GF-D8 (cell line): Measurements from ENCODE around the gene ANKRD13D.
A peak's percentile ranks its signal among the peaks of the same experiment; 100 is the strongest.

ENCODE experiments used
- DNase-seq: peaks from one replicate; lab custom pipeline; 2025; lab: John Stamatoyannopoulos, UW

The ANKRD13D gene

DNA sequence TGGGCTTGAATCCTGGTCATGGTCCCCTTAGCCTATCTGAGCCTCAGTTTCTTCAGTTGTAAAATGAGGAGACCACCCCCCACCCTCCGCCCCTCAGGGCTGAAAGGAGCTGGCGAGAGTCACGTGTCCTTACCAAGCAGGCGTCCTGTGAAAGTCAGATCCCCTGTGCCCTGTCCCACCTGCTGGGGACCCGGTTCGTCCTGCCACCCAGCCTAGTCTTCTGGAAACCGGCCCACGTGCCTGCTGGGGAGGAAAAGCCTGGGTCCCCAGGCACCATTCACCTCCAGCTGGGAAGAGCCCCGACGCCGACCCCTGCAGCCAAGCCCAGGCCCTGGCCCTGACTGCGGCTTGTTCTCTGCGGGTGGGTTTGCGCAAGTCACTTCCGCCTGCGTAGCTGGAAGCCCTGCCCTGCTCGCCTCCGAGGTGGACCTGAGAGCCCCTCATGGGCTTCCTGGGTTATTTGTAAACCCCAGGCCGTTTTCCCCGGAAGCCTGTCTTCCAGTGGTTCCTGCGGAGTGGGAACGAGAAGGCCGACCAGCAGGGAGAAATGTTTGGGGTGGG is 13.5 kb downstream of the ANKRD13D start:
- peak; percentile 73 for DNase-seq

DNA sequence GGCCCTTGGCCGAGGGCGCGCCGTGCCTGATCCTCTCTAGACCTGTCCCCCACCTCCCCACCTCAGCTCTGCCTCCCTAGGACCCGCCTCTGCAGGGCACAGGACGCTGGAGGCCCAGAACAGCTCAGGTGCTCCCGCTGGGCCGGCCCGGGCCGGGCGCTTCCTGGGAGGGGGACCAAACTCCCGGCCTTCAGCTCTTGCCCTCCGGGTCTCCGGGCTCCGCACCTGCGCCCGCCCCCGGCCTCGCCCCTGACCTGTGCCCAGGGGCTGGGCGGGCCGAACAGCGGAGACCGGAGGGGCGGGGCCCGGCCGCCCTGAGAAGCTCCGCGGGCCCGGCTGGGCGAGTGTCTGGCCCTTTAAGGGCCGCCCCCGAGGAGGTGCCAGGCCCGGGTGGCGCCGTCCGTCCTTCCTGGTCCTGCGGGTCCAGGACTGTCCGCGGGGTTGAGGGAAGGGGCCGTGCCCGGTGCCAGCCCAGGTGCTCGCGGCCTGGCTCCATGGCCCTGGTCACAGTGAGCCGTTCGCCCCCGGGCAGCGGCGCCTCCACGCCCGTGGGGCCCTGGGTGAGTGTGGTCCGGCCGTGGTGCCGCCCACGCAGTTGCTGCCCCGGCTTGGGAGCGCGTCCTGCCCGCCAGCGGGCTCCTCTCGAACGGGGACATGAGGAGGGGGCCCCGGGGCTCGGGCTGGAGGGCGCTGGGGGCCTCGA is 14.2 kb downstream of the ANKRD13D start, which contains the start of gene SSH3:
TSS of gene SSH3 (plus strand) at position 399 of the 703 bp plus-strand sequence. CDS start at position 495, 96 bp downstream.
- peak; percentile 50 for DNase-seq

DNA sequence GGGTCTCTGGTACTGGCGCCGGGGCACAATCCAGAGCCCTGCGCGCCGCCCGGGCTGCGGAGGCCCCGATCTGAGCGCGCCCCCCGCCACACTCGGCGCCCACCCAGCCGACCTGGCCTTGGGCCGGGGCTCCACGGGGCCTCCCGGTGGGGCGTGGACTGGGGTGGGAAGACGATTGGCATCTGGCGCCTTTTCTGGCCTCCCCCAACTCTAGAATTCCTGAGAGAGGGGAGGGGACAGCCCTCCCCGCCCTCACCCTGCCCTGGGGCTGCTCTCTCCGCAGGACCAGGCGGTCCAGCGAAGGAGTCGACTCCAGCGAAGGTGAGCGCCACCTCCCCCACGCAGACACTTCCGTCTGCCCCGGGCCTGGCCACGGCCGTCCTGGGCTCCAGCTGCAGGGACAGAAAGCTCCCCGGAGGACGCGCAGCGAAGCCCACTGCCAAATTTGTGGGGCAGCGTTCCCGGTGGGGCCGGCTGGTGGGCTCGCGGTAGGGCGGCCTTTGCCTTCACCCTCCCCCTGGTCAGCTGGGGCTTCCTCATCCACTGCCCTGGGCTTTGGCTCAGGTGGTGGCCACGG is 14.8 kb downstream of the ANKRD13D start:
- no peak for DNase-seq

DNA sequence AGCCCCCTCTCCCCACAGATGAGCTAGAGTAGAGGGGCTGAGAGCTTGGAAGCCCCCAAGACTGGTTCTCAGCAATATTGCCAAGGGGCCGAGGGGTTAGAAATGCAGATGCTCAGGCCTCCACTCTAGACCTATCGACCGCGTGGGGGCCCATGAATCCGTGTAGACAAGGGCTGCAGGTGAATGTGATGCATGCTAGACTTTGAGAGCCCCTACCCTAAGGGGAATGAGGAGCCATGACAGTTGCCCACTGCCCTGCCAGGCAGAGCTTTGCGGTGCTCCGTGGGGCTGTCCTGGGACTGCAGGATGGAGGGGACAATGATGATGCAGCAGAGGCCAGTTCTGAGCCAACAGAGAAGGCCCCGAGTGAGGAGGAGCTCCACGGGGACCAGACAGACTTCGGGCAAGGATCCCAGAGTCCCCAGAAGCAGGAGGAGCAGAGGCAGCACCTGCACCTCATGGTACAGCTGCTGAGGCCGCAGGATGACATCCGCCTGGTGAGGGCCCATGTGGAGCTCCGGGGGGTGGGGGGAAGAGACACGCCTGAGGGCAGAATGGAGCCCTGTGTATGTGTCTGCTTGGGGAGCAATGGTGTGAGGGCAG is 15.5 kb downstream of the ANKRD13D start:
- DNase-seq: no peak

DNA sequence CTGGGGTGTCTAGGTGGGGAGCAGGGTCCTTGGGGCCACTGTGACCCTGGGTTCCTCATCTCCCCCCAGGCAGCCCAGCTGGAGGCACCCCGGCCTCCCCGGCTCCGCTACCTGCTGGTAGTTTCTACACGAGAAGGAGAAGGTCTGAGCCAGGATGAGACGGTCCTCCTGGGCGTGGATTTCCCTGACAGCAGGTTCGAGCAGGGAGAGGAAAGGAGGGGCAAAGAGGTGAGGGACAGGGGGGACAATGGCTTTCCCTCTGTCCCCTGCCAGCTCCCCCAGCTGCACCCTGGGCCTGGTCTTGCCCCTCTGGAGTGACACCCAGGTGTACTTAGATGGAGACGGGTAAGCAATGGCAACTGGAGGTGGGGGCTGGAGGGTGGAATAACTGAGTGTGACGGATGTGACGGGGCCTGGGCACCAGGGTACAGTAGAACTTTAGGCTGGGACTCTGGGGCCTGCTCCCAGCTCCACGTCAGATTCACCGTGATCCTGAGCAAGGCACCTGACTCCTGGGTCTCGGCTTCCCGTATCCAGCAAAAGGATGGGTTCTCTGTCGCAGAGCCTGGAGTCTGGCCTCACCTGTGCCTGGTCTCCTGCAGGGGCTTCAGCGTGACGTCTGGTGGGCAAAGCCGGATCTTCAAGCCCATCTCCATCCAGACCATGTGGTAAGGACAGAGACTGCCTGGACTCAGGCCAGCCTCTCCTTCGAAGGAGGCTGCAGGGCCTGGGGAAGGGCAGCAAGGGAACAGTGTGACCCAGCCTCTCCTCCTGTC is 17.9 kb downstream of the ANKRD13D start:
- no peak for DNase-seq

DNA sequence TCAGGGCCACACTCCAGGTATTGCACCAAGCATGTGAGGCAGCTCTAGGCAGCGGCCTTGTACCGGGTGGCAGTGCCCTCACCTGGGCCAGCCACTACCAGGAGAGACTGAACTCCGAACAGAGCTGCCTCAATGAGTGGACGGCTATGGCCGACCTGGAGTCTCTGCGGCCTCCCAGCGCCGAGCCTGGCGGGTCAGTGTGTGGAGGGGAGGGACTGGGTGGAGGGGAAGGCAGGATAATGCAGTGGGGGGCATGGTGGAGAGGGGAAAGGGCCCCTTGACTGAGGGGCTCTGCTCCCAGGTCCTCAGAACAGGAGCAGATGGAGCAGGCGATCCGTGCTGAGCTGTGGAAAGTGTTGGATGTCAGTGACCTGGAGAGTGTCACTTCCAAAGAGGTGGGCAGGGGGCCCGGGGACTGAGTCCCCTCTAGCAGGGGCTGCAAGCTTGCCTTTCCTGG is 18.5 kb downstream of the ANKRD13D start:
- DNase-seq: no peak

DNA sequence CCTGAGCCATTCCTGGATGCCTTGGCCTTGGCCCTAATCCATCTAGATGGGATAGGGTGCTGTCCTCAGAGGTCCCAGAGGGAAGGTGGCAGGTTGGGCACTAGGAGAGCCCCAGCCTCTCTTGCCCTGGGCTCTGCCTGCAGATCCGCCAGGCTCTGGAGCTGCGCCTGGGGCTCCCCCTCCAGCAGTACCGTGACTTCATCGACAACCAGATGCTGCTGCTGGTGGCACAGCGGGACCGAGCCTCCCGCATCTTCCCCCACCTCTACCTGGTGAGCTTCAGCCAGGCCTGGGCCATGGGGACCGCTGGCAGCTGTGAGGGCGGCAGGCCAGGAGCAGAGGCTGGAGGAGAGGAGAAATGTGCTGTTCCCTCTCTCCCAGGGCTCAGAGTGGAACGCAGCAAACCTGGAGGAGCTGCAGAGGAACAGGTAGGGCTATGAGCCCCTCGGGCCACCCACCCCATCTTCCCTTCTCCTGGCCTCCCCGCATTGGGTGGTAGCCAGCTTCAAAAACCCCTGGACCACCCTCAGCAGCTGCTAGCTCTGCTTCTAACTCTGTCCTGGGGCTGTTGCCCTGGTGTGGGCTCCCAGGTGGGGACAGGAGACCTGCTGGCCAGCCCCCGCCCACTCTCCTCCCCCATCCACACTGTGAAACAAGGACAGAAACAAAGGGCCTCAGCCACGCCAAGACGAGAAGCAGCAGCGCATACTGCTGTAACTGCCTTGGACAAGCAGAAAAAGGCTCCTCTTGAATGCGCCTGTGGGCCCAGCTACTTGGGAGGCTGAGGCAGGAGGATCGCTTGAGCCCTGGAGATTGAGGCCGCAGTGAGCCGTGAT is 19.1 kb downstream of the ANKRD13D start:
- no peak for DNase-seq

DNA sequence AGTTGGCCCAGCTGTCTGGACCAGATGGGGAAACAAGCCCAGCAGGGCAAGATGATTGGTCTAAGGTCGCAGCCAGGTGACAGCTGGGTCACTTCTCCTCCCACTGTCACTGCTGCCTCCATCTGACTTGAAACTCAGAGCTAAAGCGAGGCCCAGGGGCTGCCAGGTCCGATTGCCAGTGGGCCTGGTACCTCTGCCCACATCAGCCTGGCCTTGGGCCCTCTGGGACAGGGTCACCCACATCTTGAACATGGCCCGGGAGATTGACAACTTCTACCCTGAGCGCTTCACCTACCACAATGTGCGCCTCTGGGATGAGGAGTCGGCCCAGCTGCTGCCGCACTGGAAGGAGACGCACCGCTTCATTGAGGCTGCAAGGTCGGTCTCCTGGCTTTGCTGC is 20.1 kb downstream of the ANKRD13D start:
- DNase-seq: no peak

DNA sequence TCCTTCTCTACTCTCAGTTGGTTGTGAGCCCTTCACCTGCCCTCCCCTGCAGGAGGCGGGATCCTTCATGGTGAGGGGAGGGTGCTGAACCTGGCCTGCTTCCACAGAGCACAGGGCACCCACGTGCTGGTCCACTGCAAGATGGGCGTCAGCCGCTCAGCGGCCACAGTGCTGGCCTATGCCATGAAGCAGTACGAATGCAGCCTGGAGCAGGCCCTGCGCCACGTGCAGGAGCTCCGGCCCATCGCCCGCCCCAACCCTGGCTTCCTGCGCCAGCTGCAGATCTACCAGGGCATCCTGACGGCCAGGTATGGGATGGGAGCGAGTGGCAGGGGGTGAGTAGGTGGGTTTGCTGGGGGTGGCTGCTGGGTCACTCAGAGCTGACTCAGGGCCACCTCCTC is 20.6 kb downstream of the ANKRD13D start:
- DNase-seq: no peak

DNA sequence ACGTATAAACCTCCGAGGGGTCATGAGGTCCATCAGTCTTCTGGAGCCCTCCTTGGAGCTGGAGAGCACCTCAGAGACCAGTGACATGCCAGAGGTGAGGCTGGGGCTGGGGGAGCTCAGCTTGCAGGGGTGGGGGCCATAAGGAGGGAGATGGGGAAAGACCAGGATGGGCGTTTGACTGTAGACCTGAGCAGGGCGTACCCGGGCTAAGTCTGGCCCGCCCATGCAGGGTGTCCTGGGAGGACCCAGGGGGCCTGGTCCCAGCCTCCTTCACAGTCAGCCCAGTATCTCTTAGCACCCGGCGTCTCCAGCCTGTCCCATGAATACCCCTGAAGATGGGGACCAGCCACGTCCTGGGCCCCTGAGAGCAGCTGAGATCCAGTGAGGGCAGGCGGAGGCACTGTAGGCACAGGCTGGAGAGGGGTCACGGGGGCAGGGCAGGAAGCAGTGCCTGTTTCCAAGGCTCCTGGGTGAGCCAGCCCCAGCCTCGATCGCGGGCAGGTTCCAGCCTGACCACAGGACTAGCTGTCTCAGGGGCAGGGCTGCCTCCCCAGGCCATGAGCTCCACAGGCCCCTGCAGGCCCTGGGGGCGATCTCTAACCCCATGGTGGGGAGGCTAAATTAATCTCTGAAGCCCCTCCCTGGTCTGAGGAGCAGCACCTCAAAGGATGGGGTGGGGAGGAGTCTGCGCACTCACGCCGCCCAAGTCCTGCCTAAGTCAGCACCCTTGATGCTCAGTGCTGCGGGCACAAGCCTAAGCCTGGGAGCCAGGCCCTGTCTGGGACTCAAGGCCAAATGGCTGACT is 21.3 kb downstream of the ANKRD13D start:
- no peak for DNase-seq

DNA sequence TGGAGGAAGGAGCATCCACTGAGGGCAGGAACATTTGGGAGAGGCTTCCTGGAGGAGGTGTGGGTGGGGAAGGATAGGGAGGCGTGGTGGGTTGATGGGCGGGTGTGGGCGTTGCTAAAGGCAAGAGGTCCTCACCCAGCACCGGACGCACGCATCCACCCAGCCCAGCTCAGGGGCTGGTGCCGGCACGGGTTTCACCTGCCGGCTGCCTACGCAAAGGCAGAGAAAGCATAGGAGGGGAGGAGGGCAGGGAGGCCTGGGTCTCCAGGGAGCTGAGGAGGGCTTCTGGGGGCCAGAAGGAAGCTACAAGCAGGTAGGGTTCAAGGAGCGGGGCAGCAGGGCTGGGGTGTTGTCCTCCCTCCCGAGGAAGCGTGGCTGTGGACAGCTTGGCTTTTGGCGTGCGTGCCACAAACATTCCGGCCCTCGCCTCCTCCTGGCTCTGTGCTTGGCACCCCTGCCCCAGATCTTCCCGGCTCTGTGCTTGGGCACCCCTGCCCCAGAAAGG is 22.0 kb downstream of the ANKRD13D start:
- DNase-seq: no peak

DNA sequence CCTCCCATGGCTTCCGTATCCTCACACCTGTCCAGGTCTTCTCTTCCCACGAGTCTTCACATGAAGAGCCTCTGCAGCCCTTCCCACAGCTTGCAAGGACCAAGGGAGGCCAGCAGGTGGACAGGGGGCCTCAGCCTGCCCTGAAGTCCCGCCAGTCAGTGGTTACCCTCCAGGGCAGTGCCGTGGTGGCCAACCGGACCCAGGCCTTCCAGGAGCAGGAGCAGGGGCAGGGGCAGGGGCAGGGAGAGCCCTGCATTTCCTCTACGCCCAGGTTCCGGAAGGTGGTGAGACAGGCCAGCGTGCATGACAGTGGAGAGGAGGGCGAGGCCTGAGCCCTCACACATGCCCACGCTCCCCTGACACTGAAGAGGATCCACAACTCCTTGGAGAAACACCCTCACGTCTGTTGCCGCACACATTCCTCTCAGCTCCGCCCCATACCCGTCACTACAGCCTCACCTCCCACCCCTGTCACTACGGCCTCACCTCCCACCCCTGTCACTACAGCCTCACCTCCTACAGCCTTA is 22.5 kb downstream of the ANKRD13D start:
- DNase-seq: no peak

DNA sequence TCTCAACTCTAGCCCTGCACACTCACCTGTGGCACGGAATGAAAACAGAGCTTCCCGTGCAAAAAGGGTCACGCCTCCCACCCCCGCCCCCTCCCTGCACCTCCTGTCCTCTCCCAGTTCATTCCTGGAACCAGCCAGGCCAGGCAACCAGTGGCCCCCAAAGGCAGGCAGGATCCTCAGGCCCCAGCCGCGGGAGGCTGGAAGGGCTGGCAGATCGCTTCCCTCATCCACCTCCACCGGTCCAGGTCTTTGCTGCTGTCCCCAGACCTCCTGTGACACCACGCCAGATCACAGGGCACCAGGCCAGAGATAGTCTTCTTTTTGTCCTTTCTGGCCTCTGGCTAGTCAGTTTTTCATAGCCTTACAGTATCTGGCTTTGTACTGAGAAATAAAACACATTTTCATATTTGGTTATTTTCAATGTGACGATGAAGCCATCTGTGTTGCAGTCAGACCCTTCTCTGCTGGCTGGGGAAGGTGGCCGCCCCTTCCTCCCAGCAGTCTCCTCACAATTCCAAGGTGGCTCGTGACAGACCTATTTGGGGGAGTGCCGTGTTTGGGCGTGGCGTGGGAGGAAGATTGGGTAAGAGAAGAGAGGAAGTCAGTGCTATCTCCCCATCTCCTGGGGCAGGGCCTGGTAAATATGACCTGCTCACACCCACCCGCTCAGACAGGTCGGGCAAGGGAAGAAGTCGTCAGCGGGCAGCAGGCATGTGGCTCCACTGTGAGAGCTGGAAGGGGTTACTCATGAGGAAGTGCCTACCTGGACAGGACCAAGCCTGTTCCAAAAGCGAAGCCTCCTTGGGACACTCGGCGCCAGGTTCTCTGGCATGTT is 23.3 kb downstream of the ANKRD13D start:
- DNase-seq: peak; percentile 66

DNA sequence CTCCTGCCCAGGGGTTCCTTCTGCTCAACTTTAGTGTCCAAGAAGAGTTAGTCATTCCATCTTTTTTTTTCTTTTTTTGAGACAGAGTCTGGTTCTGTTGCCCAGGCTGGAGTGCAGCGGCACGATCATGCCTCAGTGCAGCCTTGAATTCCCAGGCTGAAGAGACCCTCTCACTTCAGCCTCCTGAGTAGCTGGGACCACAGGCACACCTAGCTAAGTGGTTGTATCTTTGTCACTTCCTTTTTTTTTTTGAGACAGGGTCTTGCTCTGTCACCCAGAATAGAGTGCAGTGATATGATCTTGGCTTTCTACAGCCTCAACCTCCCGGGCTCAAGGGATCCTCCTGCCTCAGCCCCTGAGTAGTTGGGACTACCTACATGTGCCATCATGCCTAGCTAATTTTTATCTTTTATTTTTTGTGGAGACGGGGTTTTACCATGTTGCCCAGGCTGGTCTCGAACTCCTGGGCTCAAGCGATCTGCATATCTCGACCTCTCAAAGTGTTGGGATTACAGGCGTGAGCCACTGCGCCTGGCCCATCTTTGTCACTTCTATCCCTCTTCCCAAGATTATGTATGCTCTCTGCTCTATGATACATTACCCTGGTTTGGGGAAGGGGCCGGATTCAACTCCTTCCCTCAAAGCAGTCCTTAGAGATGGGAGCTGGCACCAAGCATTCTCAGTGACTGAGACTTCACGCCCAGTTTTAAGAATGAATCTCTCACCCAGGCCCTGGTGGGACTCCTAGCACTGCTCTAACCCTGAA is 24.2 kb downstream of the ANKRD13D start:
- no peak for DNase-seq

DNA sequence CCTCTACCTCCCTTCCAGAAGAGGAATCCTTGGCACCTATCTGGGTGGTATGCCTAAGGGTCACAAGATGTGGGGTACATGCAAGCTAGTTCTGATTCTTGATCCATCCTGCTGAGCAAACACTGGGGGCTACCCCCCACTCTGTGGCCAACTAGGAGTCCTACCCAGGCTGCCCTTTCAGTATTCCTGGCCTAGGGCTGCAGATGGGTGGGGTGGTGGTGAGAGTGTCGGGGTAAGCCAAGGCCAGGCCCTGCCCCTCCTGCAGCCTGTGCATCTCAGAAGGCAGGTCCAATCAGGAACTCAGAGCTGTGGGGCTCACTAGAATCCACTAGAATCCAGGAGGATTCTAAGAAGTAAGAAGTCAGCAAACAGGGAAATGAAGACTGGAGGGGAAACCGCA is 25.1 kb downstream of the ANKRD13D start:
- DNase-seq: no peak

DNA sequence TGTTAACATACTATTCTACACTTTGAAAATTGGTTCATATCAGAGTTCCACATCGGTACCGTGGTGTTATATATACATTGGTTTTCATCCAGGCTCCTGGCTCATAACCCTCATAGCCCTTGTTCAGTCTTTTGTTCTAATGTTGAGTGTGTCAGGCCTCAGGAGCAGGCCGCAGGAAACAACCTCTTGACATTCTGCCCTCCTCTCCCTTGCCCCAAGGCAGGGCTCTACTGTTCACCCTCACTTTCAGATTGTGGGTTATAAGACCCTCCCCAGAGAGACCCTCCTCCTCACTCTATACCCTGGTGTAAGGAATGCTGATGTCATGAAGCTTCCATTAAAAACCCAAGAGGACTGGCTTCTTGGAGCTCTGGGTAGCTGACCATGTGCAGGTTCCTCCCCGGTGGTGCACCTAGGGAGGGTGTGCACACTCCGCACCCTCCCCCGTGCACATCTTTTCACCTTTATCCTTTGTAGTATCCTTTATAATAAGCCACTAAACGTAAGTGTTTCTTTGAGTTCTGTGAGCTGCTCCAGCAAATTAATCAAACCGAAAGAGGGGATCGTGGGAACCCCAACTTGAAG is 26.3 kb downstream of the ANKRD13D start:
- DNase-seq: no peak

DNA sequence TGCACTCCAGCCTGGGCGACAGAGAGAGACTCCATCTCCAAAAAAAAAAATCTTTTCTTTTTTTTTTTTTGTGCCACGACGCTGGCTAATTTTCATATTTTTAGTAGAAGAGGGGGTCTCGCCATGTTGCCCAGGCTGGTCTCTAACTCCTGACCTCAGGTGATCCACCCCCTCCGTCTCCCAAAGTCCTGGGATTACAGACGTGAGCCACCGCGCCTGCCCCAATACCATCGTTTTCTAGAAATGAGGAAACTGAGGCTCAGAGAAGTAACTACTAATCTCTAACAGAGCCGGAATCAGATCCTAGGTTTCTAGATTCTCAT is 27.7 kb downstream of the ANKRD13D start:
- no peak for DNase-seq
